ENCODE data around the gene IL17RC. TPM values are rescaled to one million over a fixed set of nuclear protein-coding genes. Genes with fewer than 3 reads are reported as not detected.

IL17RC gene
- 21.7 and 23.1 TPM in 2 replicates for total RNA-seq

GRCh38 chr3:9916734-9917680 is at the start of gene IL17RC:
IL17RC (plus strand) TSS chr3:9917098; CDS start chr3:9917316, 218 bp downstream.

DNA sequence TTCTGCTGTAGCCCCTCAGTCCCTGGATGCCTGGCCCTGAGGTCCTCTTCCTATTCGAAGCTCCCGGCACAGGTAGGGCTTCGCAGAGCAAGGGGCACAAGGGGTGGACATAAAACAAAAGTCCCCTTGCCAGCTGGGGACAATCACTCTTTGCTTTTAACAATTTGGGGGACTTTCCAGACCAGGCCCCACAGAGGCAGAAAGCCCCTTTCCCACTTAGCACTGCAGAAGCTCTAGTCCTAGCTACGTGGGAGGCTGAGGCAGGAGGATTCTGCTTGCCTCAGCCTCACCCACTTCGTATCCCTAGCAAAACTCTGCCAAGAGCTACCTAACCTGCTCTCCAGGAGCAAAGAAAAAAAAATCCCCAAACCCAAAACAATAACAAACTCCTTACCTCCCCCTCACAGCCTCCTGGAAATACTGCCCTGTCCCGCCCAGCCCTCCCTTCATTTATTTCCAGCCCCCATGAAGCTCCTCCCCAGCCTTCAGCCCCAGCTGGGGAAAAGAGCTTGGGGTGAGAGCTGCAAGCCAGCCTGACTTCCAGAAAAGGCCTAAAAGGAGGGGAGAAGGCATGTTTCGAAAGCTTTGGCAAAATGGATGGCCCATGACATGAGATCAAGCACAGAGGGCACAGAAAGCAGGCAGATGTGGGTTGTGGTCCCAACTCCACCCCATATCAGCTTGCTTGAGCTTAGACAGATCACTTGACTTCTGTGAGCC is 36.9 kb upstream of the IL17RC start, which contains the start of gene CIDEC:
TSS of gene CIDEC (minus strand) at position 424 of the 720 bp plus-strand sequence. CDS start 1,767 bp downstream, outside the sequence.

DNA sequence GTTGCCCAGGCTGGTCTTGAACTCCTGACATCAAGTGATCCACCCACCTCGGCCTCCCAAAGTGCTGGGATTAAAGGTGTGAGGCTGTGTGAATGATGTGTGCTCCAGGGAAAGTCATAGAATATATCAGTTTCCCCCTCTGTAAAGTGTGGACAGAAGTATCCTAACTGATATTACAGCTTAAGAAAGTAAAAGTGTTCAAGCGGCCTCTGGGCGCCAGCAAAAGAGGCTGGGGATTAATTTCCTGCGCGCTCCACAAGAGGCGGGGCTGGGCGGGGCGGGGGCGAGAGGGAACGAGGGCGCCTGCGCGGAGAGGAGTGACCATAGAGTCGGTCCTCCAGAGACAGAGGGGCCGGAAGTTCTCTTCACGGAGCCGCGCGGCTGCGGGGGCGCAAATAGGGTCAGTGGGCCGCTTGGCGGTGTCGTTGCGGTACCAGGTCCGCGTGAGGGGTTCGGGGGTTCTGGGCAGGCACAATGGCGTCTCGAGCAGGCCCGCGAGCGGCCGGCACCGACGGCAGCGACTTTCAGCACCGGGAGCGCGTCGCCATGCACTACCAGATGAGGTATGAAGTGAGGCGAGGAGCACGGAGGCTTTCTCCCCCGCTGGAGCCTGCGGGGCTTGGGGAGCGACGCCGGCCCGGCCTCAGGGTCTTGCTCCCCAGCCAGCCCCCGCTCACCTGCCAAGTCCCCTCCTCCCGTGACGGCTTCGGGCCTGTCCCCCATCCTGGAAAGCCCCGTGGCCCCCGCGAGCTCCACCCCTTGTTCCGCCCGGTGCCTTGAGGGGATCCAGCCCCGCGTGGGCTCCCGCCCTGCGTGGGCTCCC is 26.4 kb upstream of the IL17RC start, which contains the start of gene JAGN1:
TSS of gene JAGN1 (plus strand) at position 362 of the 823 bp plus-strand sequence. CDS start at position 475, 113 bp downstream.

GRCh38 chr3:9902372-9903237 is 14.3 kb upstream of the IL17RC start, which contains the start of gene IL17RE:
IL17RE (plus strand) TSS chr3:9902848; CDS start chr3:9902933, 85 bp downstream.

GRCh38 chr3:9933561-9934234 is 16.8 kb downstream of the IL17RC start, which contains the start of gene CRELD1:
CRELD1 (plus strand) TSS chr3:9933834; CDS start chr3:9934439, 605 bp downstream.

GRCh38 chr3:9951962-9952805 is 35.3 kb downstream of the IL17RC start, which contains the start of gene PRRT3:
PRRT3 (minus strand) TSS chr3:9952408; CDS start chr3:9950115, 2,293 bp downstream.

Other genes starting within 250 kb of the IL17RC start
- gene CPNE9, start 213.3 kb upstream of the IL17RC start, total RNA-seq, result not detected in 2 replicates
- 16.9 and 19.8 TPM in 2 replicates for gene BRPF1, start 185.4 kb upstream of the IL17RC start, total RNA-seq
- 16.9 and 19.3 TPM in 2 replicates for gene OGG1, start 167.1 kb upstream of the IL17RC start, total RNA-seq
- gene CAMK1, start 147.2 kb upstream of the IL17RC start, total RNA-seq, result 39.6 and 59.9 TPM in 2 replicates
- gene TADA3, start 124.6 kb upstream of the IL17RC start, total RNA-seq, result 32.7 and 36.7 TPM in 2 replicates
- 379 and 401 TPM in 2 replicates for gene ARPC4, start 124.0 kb upstream of the IL17RC start, total RNA-seq
- gene TTLL3, start 106.8 kb upstream of the IL17RC start, total RNA-seq, result 5.8 and 8.7 TPM in 2 replicates
- gene RPUSD3, start 73.1 kb upstream of the IL17RC start, total RNA-seq, result 39.6 and 57.4 TPM in 2 replicates
- not detected in 2 replicates for gene CIDEC, start 36.8 kb upstream of the IL17RC start, total RNA-seq
- 40.1 and 43.2 TPM in 2 replicates for gene JAGN1, start 26.5 kb upstream of the IL17RC start, total RNA-seq
- 0.32 TPM in 1 of 2 replicates, not detected in the other for gene IL17RE, start 14.2 kb upstream of the IL17RC start, total RNA-seq
- gene CRELD1, start 16.7 kb downstream of the IL17RC start, total RNA-seq, result 27.6 and 39.4 TPM in 2 replicates
- gene PRRT3, start 35.3 kb downstream of the IL17RC start, total RNA-seq, result 0.97 and 1.1 TPM in 2 replicates
- gene EMC3, start 69.7 kb downstream of the IL17RC start, total RNA-seq, result 39.0 and 63.1 TPM in 2 replicates
- gene FANCD2, start 109.3 kb downstream of the IL17RC start, total RNA-seq, result 18.5 and 22.2 TPM in 2 replicates
- not detected in 2 replicates for gene FANCD2OS, start 191.2 kb downstream of the IL17RC start, total RNA-seq
- gene BRK1, start 198.6 kb downstream of the IL17RC start, total RNA-seq, result 94.5 and 211 TPM in 2 replicates
- gene VHL, start 224.7 kb downstream of the IL17RC start, total RNA-seq, result 45.0 and 46.4 TPM in 2 replicates
- gene IRAK2, start 247.8 kb downstream of the IL17RC start, total RNA-seq, result 30.5 and 34.1 TPM in 2 replicates